Activated naive CD8-positive, alpha-beta T cell (primary cell): ENCODE measurements around the gene AP1S3.
A peak's percentile ranks its signal among the peaks of the same experiment; 100 is the strongest.

Experiments
- H3K27ac Mint-ChIP-seq: one replicate; pipeline ENCODE4 v1.8.0; 2021; ENCODE audit warnings: mixed read lengths
- H3K27me3 Mint-ChIP-seq: one replicate; pipeline ENCODE4 v1.8.0; 2021; ENCODE audit warnings: mixed read lengths
- H3K36me3 Mint-ChIP-seq: one replicate; pipeline ENCODE4 v1.8.0; 2021; ENCODE audit warnings: mixed read lengths
- H3K4me1 Mint-ChIP-seq: one replicate; pipeline ENCODE4 v1.8.0; 2021; ENCODE audit warnings: low read depth, mixed read lengths
- H3K4me3 Mint-ChIP-seq: one replicate; pipeline ENCODE4 v1.8.0; 2021; ENCODE audit warnings: mild to moderate bottlenecking, mixed read lengths
- H3K9me3 Mint-ChIP-seq: one replicate; pipeline ENCODE4 v1.8.0; 2021; ENCODE audit warnings: low read depth, mixed read lengths

AP1S3 gene

GRCh38 chr2:223860809-223861738, 23.7 kb upstream of the AP1S3 start:
- Mint-ChIP-seq H3K9me3 (no peaks in the 10 kb centered on the region), H3K4me3 (no peak overlapping the region), H3K27ac (no peak overlapping the region), H3K4me1 (peaks cover 16% of the 10 kb centered on the region), H3K36me3 (no peaks in the 10 kb centered on the region), H3K27me3 (no peaks in the 10 kb centered on the region)

DNA sequence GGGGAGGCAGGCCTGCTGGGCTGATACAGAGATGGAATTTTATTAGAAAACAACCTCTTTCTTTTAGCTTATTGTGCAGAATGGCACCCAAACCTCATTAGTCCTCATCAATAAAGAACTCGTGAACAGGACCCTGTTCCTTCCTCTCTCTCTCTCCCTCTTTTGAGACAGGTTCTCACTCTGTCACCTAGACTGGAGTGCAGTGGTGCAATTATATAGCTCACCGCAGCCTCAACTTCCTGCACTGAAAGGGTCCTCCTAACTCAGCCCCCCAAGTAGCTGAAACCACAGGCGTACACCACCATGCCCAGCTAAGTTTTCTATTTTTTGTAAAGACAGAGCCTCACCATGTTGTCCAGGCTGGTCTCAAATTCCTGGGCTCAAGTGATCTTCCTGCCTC, 21.7 kb upstream of the AP1S3 start:
- Mint-ChIP-seq H3K27ac (no peak overlapping the region), H3K9me3 (no peaks in the 10 kb centered on the region), H3K4me1 (no peaks in the 10 kb centered on the region), H3K4me3 (no peak overlapping the region), H3K27me3 (no peaks in the 10 kb centered on the region), H3K36me3 (no peaks in the 10 kb centered on the region)

DNA sequence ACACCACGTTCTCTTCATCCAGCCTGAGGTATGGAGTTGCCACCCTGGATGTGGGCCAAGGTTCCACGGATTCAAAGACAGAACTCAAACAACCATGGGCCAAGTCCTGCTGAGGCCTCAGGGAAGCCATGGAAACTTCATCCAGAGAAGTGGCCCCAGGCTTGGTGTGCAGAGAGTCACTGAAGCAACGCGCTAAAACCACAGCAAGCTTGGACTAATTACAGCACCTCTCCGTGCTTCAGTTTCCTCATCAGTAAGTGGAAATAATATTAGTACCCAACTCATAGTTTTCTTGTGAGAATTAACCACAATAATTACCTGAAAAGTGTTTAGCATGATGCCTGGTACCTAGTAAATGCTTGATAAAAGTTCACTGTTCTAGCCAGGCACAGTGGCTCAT, 19.2 kb upstream of the AP1S3 start:
- Mint-ChIP-seq H3K36me3 (no peaks in the 10 kb centered on the region), H3K27ac (no peak overlapping the region), H3K4me3 (no peak overlapping the region), H3K4me1 (no peaks in the 10 kb centered on the region), H3K9me3 (no peaks in the 10 kb centered on the region), H3K27me3 (no peaks in the 10 kb centered on the region)

DNA sequence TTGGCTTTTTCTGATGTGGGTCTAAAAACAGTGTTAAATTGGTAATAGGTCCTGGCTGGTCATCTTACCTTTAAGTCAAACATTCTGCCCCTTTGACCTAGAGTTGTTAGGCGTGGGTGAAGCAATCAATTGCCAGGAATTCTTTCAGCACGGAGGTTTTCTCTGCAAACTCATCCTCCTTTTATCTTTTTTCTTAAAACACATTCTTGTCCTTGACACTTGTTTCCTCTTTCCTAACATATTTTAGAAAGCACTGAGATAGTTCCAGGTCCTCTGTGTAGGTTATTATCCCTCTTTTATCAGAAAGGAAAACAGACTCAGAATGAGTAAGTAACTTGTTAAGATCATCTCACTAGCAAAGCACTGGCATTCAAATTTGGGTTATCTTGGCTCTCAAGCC, 18.6 kb upstream of the AP1S3 start:
- H3K36me3 Mint-ChIP-seq: peaks cover 2% of the 10 kb centered on the region
- no peaks in the 10 kb centered on the region for H3K9me3 Mint-ChIP-seq
- H3K27me3 Mint-ChIP-seq: no peaks in the 10 kb centered on the region
- peaks cover 2% of the 10 kb centered on the region for H3K4me1 Mint-ChIP-seq
- no peak overlapping the region for H3K27ac Mint-ChIP-seq
- H3K4me3 Mint-ChIP-seq: no peak overlapping the region

DNA sequence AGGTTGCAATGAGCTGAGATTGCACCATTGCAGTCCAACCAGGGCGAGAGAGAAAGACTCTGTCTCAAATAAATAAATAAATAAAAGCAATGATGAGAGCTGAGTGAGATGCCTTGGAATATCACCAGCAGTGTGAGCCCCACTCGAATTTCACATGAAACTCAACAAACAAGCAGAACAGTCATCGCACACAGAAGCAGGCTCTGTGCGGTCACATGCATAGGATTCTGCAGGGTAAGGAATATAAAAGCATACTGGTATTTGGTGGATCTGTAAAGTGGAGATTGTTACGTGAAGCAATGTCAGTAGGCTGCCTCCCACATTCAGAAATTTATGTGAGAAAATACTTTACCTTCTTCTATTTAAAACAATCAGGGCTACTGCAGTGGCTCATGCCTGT, 18.0 kb upstream of the AP1S3 start:
- Mint-ChIP-seq H3K27ac (no peak overlapping the region), H3K4me3 (no peak overlapping the region), H3K9me3 (no peaks in the 10 kb centered on the region), H3K27me3 (no peaks in the 10 kb centered on the region), H3K4me1 (peaks cover 4% of the 10 kb centered on the region), H3K36me3 (peaks cover 4% of the 10 kb centered on the region)

DNA sequence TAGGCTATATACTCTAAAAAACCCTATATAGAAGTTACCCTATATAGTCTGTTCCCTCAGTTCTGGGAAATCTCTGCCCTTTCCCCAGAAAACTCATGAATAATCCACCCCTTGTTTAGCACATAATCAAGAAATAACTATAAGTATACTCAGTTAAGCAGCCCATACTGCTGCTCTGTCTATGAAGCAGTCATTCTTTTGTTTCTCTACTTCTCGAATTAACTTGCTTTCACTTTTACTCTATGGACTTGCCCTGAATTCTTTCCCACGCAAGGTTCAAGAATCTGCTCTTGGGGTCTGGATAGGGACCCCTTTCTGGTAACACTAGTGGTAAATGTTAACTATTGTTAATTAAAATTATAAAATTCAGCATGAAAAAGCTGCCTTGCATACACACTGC, 17.4 kb upstream of the AP1S3 start:
- Mint-ChIP-seq H3K27ac (no peak overlapping the region), H3K27me3 (no peaks in the 10 kb centered on the region), H3K4me1 (peaks cover 4% of the 10 kb centered on the region), H3K36me3 (peaks cover 6% of the 10 kb centered on the region), H3K9me3 (no peaks in the 10 kb centered on the region), H3K4me3 (no peak overlapping the region)

GRCh38 chr2:223853425-223853837, 16.0 kb upstream of the AP1S3 start:
- peaks cover 15% of the 10 kb centered on the region for H3K36me3 Mint-ChIP-seq

DNA sequence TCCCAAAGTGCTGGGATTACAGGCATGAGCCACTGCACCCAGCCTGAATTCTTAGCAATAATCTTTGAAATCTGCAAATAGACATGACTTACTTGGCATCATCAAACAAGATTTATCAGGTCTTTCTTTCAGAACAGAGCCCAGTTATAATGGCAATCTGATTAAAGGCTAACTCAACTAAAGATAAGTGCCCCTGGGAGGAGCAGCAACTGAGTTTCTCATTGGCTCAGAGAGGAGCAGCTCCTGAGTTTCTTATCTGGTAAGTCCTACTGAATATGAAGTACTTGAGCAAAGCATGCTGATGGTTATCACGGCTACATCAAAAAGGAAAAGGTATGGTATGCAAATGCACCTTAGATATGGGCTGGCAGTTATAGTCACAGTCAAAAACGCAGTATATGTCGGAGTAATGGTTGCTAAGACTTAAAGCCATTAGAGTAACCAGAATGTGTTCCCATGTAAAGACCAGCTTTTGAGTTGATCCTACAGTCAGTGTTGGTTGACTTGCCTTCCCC, 15.0 kb upstream of the AP1S3 start:
- Mint-ChIP-seq H3K36me3 (peaks cover 18% of the 10 kb centered on the region), H3K27me3 (no peaks in the 10 kb centered on the region), H3K4me1 (peaks cover 11% of the 10 kb centered on the region), H3K9me3 (no peaks in the 10 kb centered on the region), H3K27ac (no peak overlapping the region), H3K4me3 (no peak overlapping the region)

More at GRCh38 chr2:223853425-223853837, 16.0 kb upstream of the AP1S3 start:
- no peak overlapping the region for H3K4me3 Mint-ChIP-seq
- H3K27ac Mint-ChIP-seq: no peak overlapping the region
- no peaks in the 10 kb centered on the region for H3K9me3 Mint-ChIP-seq
- H3K4me1 Mint-ChIP-seq: peaks cover 4% of the 10 kb centered on the region
- no peaks in the 10 kb centered on the region for H3K27me3 Mint-ChIP-seq

DNA sequence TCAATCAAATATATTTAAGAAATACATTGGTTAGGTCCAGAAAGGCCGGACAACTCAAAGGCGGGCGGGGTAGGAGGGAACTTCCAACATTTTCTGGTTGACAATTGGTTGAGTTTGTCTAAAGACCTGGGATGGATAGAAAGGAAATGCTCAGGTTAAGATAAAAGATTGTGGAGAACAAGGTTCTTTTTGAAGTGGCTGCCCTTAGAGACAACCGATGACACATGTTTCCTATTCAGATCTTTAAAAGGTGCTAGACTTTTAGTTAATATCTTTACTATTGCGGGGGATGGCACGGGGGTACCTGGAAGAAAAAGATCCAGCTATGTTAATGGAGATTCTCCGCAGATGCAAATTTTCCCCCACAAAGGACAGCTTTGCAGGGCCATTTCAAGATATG, 10.0 kb upstream of the AP1S3 start:
- H3K27ac Mint-ChIP-seq: no peak overlapping the region
- H3K4me3 Mint-ChIP-seq: no peak overlapping the region
- H3K9me3 Mint-ChIP-seq: no peaks in the 10 kb centered on the region
- peaks cover 18% of the 10 kb centered on the region for H3K36me3 Mint-ChIP-seq
- peaks cover 11% of the 10 kb centered on the region for H3K4me1 Mint-ChIP-seq
- H3K27me3 Mint-ChIP-seq: no peaks in the 10 kb centered on the region

DNA sequence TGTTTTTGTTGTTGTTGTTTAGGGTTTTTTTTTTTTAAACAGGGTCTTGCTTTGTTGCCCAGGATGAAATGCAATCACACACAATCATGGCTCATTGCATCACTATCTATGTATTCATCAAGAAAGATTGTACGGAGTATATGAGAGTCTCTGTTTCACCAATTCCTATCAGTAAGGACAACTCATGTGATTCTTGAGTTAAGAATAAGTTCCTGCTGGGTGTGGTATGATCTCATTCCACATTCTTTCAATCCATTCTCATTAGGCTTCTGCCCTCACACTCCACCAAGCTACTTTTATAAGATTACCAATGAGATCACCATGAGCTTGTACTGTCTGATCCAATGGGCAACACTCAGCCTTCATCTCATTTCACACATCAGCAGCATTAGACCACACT, 9.1 kb upstream of the AP1S3 start:
- H3K27ac Mint-ChIP-seq: no peak overlapping the region
- no peaks in the 10 kb centered on the region for H3K9me3 Mint-ChIP-seq
- H3K36me3 Mint-ChIP-seq: peaks cover 18% of the 10 kb centered on the region
- no peak overlapping the region for H3K4me3 Mint-ChIP-seq
- H3K27me3 Mint-ChIP-seq: no peaks in the 10 kb centered on the region
- H3K4me1 Mint-ChIP-seq: peaks cover 11% of the 10 kb centered on the region

DNA sequence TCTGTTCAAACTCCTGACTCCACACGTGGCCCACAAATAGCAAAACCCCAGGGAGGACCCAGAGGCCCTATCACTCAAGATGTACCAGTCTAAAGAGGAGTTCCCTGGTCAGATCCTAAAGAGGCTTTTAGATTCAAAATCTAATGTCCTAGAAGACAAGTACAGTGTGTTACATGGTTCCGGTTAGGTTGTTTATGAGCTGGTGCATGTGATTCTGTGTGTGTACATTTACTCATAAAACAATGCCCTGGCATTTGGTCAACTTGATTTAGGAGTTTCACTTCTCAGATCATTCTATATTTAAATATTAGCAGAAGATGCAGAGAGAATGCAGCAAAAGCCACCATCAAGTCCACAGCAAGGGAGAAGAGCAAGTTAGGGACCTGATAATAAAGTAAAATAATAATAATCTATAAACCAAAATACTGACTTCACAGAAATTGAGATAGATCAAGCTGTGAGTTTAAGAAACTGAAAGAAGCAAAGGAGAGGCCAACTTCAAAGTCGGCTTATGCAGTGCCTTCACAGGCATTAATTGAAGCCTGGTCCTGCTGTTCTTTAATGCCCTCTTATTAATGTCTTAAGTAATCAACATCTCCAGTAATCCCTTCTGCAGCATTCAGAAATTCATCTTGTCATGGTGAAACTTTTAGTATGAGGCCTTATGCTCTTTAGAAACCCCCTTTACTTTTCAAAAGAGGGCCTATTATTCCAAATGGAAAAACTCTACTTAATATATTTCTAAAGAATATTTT, 4.2 kb upstream of the AP1S3 start:
- no peaks in the 10 kb centered on the region for H3K27me3 Mint-ChIP-seq
- no peaks in the 10 kb centered on the region for H3K9me3 Mint-ChIP-seq
- peaks cover 6% of the 10 kb centered on the region for H3K4me1 Mint-ChIP-seq
- H3K36me3 Mint-ChIP-seq: no peaks in the 10 kb centered on the region
- H3K27ac Mint-ChIP-seq: no peak overlapping the region
- H3K4me3 Mint-ChIP-seq: no peak overlapping the region

- Mint-ChIP-seq H3K4me1 (peaks cover 15% of the 10 kb centered on the region), H3K36me3 (peaks cover 2% of the 10 kb centered on the region), H3K4me3 (peak overlapping the region; percentile 96), H3K27me3 (no peaks in the 10 kb centered on the region), H3K27ac (no peak overlapping the region), H3K9me3 (no peaks in the 10 kb centered on the region)
These were observed 1.5 kb downstream of the AP1S3 start for GRCh38 chr2:223835701-223836532.

- H3K9me3 Mint-ChIP-seq: no peaks in the 10 kb centered on the region
- H3K4me3 Mint-ChIP-seq: no peak overlapping the region
- no peak overlapping the region for H3K27ac Mint-ChIP-seq
- no peaks in the 10 kb centered on the region for H3K27me3 Mint-ChIP-seq
- H3K4me1 Mint-ChIP-seq: peaks cover 15% of the 10 kb centered on the region
- H3K36me3 Mint-ChIP-seq: peaks cover 2% of the 10 kb centered on the region
These were observed 3.0 kb downstream of the AP1S3 start for GRCh38 chr2:223834431-223834830.

DNA sequence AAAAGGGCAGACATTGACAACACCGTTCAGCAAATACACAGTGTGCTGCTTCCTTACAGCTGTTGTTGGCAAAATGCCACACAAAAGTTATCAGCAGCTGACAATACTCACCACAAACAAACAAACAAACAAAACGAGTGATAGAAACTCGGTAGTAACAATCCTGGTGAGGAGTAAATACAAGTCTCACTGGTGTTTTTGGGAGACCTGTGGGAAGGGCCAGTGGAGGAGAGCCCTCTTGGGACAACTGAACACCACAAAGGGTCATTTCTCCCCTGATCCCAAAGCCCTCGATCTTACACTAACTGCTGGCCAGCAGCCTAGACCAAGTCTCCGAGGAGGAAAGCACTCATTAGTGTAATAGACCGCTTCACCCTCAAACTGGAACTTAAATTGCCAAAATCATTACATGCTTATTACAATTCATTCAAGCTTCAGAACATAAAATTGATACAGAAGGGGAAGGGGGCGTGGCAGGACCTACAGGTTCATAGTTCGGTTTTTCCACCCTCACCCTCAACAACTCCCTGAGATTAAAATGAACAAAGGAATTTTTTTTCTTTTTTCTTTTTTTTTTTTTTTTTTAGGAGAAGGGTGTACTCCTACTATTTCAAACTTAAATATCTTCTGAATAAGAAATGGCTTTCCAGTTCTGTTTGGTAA, 5.0 kb downstream of the AP1S3 start:
- H3K9me3 Mint-ChIP-seq: no peaks in the 10 kb centered on the region
- no peak overlapping the region for H3K4me3 Mint-ChIP-seq
- peaks cover 2% of the 10 kb centered on the region for H3K36me3 Mint-ChIP-seq
- peaks cover 13% of the 10 kb centered on the region for H3K4me1 Mint-ChIP-seq
- no peaks in the 10 kb centered on the region for H3K27me3 Mint-ChIP-seq
- H3K27ac Mint-ChIP-seq: no peak overlapping the region
